ENCODE results near the gene CALHM4.

GRCh38 chr6:116580198-116580597, 26.6 kb downstream of the CALHM4 start:
- TF ChIP-seq POLR2A (IDR thresholded peaks at IDR 0.05) (no peak), CTCF (IDR thresholded peaks at IDR 0.05) (no peak)
